SK-N-MC (cell line): ENCODE measurements around the gene SKIC8.

ENCODE experiments used
- EZH2 ChIP-seq: fragments of 200-600 bp; sonication (generic); IDR thresholded peaks from one replicate; pipeline ENCODE4 v1.6.1; 2017; ENCODE audit warnings: antibody characterized with exemption
- POLR2AphosphoS5 ChIP-seq: IDR thresholded peaks from 2 replicates; pipeline ENCODE4 v1.6.1; 2012; ENCODE audit warnings: mild to moderate bottlenecking, low read depth, low read length, borderline replicate concordance

- no peak for TF ChIP-seq EZH2
- TF ChIP-seq POLR2AphosphoS5 = no peak
Observed at GRCh38 chr15:78307976-78308375, 8.6 kb upstream of the SKIC8 start.
